DOHH2 (cell line): ENCODE data around the gene ECSCR.

Experiments used
- H3F3A ChIP-seq: fragments of 200-600 bp; sonication (generic), shearing (Covaris generic); 2 replicates; pipeline ENCODE4 v1.6.0; 2016; ENCODE audit warnings: antibody characterized with exemption, mild to moderate bottlenecking; ENCODE audit not compliant: control insufficient read depth, insufficient read depth
- H3K27ac ChIP-seq: fragments of 200-600 bp; sonication (generic); 2 replicates; pipeline ENCODE4 v1.5.1; 2014; ENCODE audit warnings: low read depth, mild to moderate bottlenecking, low read length, moderate library complexity
- H3K27me3 ChIP-seq: fragments of 200-600 bp; sonication (generic); 2 replicates; pipeline ENCODE4 v1.6.1; 2014; ENCODE audit warnings: mild to moderate bottlenecking, low read length, mixed read lengths; ENCODE audit not compliant: control insufficient read depth
- H3K36me3 ChIP-seq: fragments of 200-600 bp; sonication (generic); 2 replicates; pipeline ENCODE4 v1.6.1; 2014; ENCODE audit warnings: mild to moderate bottlenecking, low read length, moderate library complexity, mixed read lengths; ENCODE audit not compliant: control insufficient read depth
- H3K4me1 ChIP-seq: fragments of 200-600 bp; sonication (generic); 2 replicates; pipeline ENCODE4 v1.6.1; 2014; ENCODE audit warnings: mild to moderate bottlenecking, low read length, mixed read lengths; ENCODE audit not compliant: control insufficient read depth
- H3K4me2 ChIP-seq: fragments of 200-600 bp; sonication (generic); 2 replicates; pipeline ENCODE4 v1.6.0; 2014; ENCODE audit warnings: mild to moderate bottlenecking, low read length, moderate library complexity
- H3K4me3 ChIP-seq: fragments of 200-600 bp; sonication (generic); 2 replicates; pipeline ENCODE4 v1.5.1; 2014; ENCODE audit warnings: mild to moderate bottlenecking, low read length, mixed read lengths
- H3K79me2 ChIP-seq: fragments of 200-600 bp; sonication (generic); 2 replicates; pipeline ENCODE4 v1.6.1; 2014; ENCODE audit warnings: mild to moderate bottlenecking, low read length, mixed read lengths; ENCODE audit not compliant: control insufficient read depth
- H3K9me2 ChIP-seq: fragments of 200-600 bp; sonication (generic); replicated peaks from 2 replicates; pipeline ENCODE4 v1.6.1; 2014; ENCODE audit warnings: mild to moderate bottlenecking, low read length, mixed read lengths; ENCODE audit not compliant: control insufficient read depth
- H3K9me3 ChIP-seq: fragments of 200-600 bp; sonication (generic); 2 replicates; pipeline ENCODE4 v1.6.1; 2014; ENCODE audit warnings: antibody characterized with exemption, low read length, mixed read lengths; ENCODE audit not compliant: control insufficient read depth, insufficient read depth
- H4K20me1 ChIP-seq: fragments of 200-600 bp; sonication (generic); 2 replicates; pipeline ENCODE4 v1.6.0; 2014; ENCODE audit warnings: low read depth, mild to moderate bottlenecking, antibody characterized with exemption, low read length, moderate library complexity; ENCODE audit not compliant: control insufficient read depth, insufficient read depth
- CTCF ChIP-seq: fragments of 200-600 bp; sonication (generic); IDR thresholded peaks from one replicate; pipeline ENCODE4 v1.5.1; 2014; ENCODE audit warnings: antibody characterized with exemption, mild to moderate bottlenecking, low read depth, low read length; ENCODE audit not compliant: poor library complexity, severe bottlenecking
- EZH2phosphoT487 ChIP-seq: fragments of 200-600 bp; sonication (generic); IDR thresholded peaks from 2 replicates; pipeline ENCODE4 v1.6.1; 2017; ENCODE audit warnings: borderline replicate concordance, mild to moderate bottlenecking, antibody characterized with exemption, low read length, moderate library complexity, mixed read lengths

ECSCR gene

GRCh38 chr5:139457653-139458306 is 4.8 kb downstream of the ECSCR start:
- TF ChIP-seq CTCF, result no peak
- Histone ChIP-seq H3K79me2 (no peaks in the 10 kb centered on the region), H3K36me3 (no peaks in the 10 kb centered on the region), H4K20me1 (no peaks in the 10 kb centered on the region), H3K27me3 (peaks cover 7% of the 10 kb centered on the region; the same call in 1 of the 2 replicates), H3K4me2 (no peak overlapping the region), H3K9me2 (no peaks in the 10 kb centered on the region), H3K27ac (no peak overlapping the region), H3K9me3 (no peaks in the 10 kb centered on the region), H3F3A (no peaks in the 10 kb centered on the region), H3K4me1 (0 out of 2 replicates have a peak, but pooled peaks cover 5% of the 10 kb centered on the region), H3K4me3 (no peak overlapping the region)

GRCh38 chr5:139457241-139457640 is 5.3 kb downstream of the ECSCR start:
- H3K27me3 ChIP-seq, result peaks cover 5% of the 10 kb centered on the region; the same call in 1 of the 2 replicates
- H3K79me2 ChIP-seq, result no peaks in the 10 kb centered on the region
- no peaks in the 10 kb centered on the region for H3K36me3 ChIP-seq
- H3K4me3 ChIP-seq, result no peak overlapping the region
- no peak overlapping the region for H3K4me2 ChIP-seq
- TF ChIP-seq EZH2phosphoT487, result no peak
- no peak for TF ChIP-seq CTCF
- 0 out of 2 replicates have a peak, but pooled peaks cover 5% of the 10 kb centered on the region for H3K4me1 ChIP-seq
- no peaks in the 10 kb centered on the region for H3K9me2 ChIP-seq
- no peak overlapping the region for H3K27ac ChIP-seq
- no peaks in the 10 kb centered on the region for H4K20me1 ChIP-seq
- H3K9me3 ChIP-seq, result no peaks in the 10 kb centered on the region
- H3F3A ChIP-seq, result no peaks in the 10 kb centered on the region

GRCh38 chr5:139456776-139457175 is 5.8 kb downstream of the ECSCR start:
- no peaks in the 10 kb centered on the region for H3K79me2 ChIP-seq
- 0 out of 2 replicates have a peak, but pooled peaks cover 5% of the 10 kb centered on the region for H3K4me1 ChIP-seq
- no peak overlapping the region for H3K27ac ChIP-seq
- H3K27me3 ChIP-seq, result 0 out of 2 replicates have a peak, but pooled peaks cover 4% of the 10 kb centered on the region
- no peak overlapping the region for H3K4me2 ChIP-seq
- H3K4me3 ChIP-seq, result no peak overlapping the region
- H3K36me3 ChIP-seq, result no peaks in the 10 kb centered on the region
- TF ChIP-seq EZH2phosphoT487, result no peak
- no peak for TF ChIP-seq CTCF
- no peaks in the 10 kb centered on the region for H3K9me2 ChIP-seq
- no peaks in the 10 kb centered on the region for H3F3A ChIP-seq
- H3K9me3 ChIP-seq, result no peaks in the 10 kb centered on the region
- H4K20me1 ChIP-seq, result no peaks in the 10 kb centered on the region
